GM18909 (cell line): Measurements from ENCODE around the gene CDKN1C.

Experiments used
- ATAC-seq: cut with Tn5 transposase; IDR thresholded peaks from one replicate; pipeline ENCODE4 v1.9.1; 2021; ENCODE audit warnings: mild to moderate bottlenecking; ENCODE audit not compliant: unreplicated experiment, poor library complexity

The CDKN1C gene

GRCh38 chr11:2849994-2850770 is 35.4 kb downstream of the CDKN1C start:
- ATAC-seq, result no peak

DNA sequence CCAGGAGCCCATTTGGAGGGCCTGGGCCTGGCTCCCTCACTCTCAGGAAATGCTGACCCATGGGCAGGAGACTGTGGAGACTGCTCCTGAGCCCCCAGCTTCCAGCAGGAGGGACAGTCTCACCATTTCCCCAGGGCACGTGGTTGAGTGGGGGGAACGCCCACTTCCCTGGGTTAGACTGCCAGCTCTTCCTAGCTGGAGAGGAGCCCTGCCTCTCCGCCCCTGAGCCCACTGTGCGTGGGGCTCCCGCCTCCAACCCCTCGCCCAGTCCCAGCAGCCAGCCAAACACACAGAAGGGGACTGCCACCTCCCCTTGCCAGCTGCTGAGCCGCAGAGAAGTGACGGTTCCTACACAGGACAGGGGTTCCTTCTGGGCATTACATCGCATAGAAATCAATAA is 37.1 kb downstream of the CDKN1C start:
- ATAC-seq, result no peak

- ATAC-seq, result no peak
Observed at GRCh38 chr11:2847561-2847960, 38.0 kb downstream of the CDKN1C start.

DNA sequence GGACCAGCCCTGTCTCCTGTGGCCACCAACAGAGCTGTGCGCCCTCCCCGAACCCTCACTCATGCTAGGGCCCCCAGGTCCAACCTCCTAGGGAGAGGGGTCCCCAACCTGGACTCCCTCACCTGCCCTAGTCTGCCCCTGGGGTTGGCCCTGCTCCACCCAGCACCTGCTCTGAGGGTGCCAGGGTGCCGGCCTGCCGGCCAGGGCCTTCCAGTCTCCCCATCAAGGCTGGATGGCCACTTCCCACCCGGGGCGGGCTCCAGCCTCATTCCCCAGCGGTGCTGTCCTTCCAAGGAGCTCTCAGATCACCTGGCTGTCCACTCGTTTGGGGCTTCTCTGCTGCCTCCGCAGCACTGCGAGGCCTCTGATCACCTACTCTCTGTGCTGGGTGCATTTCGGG is 39.1 kb downstream of the CDKN1C start:
- ATAC-seq, result no peak

GRCh38 chr11:2846056-2846455 is 39.5 kb downstream of the CDKN1C start:
- no peak for ATAC-seq

DNA sequence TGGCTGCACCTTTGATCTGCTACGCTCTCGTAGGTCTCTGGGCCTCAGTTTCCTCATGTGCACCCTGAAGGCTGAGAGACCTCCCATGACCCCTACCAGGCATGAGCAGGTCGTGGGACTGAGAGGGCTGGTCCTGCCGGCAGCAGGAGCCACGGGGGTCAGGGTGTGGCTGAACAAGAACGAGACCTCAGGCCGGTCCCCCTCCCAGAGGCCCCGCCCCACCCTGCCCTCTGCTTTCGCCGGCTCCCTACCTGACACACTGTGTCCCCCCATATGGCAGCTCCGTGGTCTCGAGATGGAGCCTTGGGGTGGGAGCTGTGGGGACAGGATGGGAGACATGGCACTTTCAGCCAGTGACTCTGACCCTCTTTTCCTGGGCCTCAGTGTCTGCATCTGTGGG is 40.6 kb downstream of the CDKN1C start:
- no peak for ATAC-seq

- no peak for ATAC-seq
Observed at GRCh38 chr11:2844116-2844842, 41.3 kb downstream of the CDKN1C start.

- no peak for ATAC-seq
Observed at GRCh38 chr11:2843551-2843950, 42.0 kb downstream of the CDKN1C start.

DNA sequence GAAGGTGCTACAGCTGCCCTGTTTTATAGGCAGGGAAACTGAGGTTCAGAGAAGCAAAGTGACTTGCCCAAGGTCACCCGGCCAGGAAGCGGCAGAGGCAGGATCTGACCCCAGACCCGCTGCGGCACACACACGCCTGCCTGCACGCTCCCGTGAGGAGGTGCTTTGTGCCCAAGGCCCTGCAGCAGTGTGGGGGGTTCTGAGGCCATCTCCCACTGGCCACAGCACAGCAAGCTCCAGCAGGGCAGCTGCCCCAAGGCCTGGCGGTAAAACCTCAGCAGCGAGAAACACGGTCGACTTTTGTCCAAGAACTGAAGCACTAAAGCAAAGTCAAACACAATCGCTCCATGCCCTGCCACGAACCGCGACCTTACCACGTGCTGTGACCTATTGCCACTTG is 42.7 kb downstream of the CDKN1C start:
- ATAC-seq, result no peak

- ATAC-seq, result no peak
Observed at GRCh38 chr11:2841411-2842190, 44.0 kb downstream of the CDKN1C start.

DNA sequence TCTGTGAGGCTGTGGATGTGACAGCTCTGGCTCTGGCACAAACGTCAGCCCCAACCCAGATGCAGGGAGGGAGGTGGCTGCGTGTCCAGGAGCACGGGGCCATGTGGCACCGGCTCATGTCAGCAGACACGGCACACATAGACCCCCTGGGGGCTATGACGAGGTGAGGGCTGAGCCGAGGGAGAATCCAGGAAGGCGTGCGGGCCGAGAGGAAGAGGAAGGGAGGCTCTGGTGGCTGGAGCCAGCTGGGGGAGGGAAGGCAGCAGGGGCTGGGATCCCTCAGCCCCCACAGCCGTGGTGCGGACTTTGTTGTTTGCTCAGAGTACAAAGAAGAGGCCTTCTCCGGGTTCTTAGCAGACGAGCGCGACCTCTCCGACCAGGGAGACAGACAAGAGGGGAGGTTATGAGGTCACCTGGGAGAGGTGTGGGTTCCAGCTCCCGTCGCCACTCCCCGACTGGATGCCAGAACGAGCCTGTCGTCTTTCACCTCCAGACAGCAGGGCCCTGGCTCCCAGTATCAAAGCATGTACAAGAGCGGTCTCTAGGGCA is 46.1 kb downstream of the CDKN1C start:
- no peak for ATAC-seq

- ATAC-seq, result no peak
Observed at GRCh38 chr11:2838676-2839294, 46.8 kb downstream of the CDKN1C start.

DNA sequence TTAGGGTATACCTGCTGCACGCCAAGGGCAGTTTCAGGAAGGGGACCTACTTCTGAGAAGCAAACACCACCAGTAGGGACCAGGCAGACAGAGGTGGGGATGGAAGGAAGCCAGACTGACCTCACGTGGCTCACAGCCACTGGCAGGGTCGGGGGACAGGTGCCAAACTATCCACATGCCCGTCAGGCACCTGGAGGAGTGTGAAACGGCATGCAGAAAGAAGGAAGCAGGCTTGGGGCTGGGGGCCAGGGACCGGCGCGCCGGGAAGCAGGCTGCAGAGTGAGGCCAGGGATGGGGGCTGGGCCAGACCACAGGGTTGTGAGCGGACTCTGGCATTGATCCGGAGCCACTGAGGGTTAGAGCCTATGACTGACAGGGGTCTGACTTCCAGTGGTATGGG is 47.5 kb downstream of the CDKN1C start:
- ATAC-seq, result no peak

GRCh38 chr11:2837651-2838050 is 47.9 kb downstream of the CDKN1C start:
- no peak for ATAC-seq

- no peak for ATAC-seq
Observed at GRCh38 chr11:2837096-2837601, 48.4 kb downstream of the CDKN1C start.

- no peak for ATAC-seq
Observed at GRCh38 chr11:2836315-2837095, 49.1 kb downstream of the CDKN1C start.

GRCh38 chr11:2835751-2836150 is 49.8 kb downstream of the CDKN1C start:
- no peak for ATAC-seq

GRCh38 chr11:2835296-2835695 is 50.3 kb downstream of the CDKN1C start:
- no peak for ATAC-seq

GRCh38 chr11:2834503-2835273 is 50.9 kb downstream of the CDKN1C start:
- no peak for ATAC-seq
